IPS-18a (cell line): ENCODE measurements around the gene SIK2.

Experiments
- H3K27ac ChIP-seq: one replicate; pipeline ENCODE4 v1.5.1; 2013; ENCODE audit warnings: low read length
- H3K27me3 ChIP-seq: one replicate; pipeline ENCODE4 v1.6.1; 2013; ENCODE audit warnings: mild to moderate bottlenecking, low read length; ENCODE audit not compliant: control insufficient read depth, insufficient read depth
- H3K36me3 ChIP-seq: one replicate; pipeline ENCODE4 v1.6.1; 2013; ENCODE audit warnings: low read depth, low read length; ENCODE audit not compliant: control insufficient read depth
- H3K4me1 ChIP-seq: one replicate; pipeline ENCODE4 v1.6.1; 2013; ENCODE audit warnings: low read depth, low read length; ENCODE audit not compliant: control insufficient read depth
- H3K4me3 ChIP-seq: one replicate; pipeline ENCODE4 v1.5.1; 2013; ENCODE audit warnings: low read length
- H3K9ac ChIP-seq: one replicate; pipeline ENCODE4 v1.6.1; 2013; ENCODE audit warnings: mild to moderate bottlenecking, low read length, moderate library complexity
- H3K9me3 ChIP-seq: one replicate; pipeline ENCODE4 v1.6.1; 2013; ENCODE audit warnings: low read depth, low read length; ENCODE audit not compliant: control insufficient read depth

The SIK2 gene

DNA sequence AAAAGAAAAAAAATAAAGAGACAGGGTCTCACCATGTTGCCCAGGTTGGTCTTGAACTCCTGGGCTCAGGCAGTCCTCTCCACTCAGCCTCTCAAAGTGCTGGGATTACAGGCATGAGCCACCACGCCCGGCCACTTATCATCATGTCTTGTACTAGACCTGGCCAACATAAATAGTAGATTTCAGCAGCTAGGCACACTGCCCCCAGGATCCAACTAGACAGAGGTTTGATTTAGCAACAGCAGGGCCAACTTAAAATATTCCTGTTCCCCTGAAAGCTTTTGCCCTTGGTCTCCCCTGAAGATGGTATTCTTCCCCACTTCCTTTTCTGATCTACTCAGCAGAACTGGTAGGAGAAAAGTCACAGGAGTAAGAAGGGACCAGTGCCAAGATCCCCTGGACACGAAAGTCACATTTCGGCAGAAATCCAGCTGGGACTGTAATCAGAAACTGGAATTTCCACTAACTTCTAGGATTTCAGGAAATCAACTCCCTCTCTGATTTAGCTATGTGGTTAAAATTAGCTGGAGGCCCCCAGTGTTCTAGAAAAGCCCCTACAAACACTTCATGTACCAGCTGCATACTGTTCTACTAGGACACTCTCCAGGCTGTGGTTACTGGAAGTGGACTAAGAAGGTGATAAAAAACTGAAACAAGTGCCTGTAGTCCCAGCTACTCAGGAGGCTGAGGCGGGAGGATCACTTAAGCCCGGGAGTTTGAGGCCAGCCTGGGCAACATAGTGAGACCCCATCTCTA is 172.9 kb downstream of the SIK2 start:
- no peaks in the 10 kb centered on the region for H3K36me3 ChIP-seq
- no peak overlapping the region for H3K27ac ChIP-seq
- no peaks in the 10 kb centered on the region for H3K27me3 ChIP-seq

DNA sequence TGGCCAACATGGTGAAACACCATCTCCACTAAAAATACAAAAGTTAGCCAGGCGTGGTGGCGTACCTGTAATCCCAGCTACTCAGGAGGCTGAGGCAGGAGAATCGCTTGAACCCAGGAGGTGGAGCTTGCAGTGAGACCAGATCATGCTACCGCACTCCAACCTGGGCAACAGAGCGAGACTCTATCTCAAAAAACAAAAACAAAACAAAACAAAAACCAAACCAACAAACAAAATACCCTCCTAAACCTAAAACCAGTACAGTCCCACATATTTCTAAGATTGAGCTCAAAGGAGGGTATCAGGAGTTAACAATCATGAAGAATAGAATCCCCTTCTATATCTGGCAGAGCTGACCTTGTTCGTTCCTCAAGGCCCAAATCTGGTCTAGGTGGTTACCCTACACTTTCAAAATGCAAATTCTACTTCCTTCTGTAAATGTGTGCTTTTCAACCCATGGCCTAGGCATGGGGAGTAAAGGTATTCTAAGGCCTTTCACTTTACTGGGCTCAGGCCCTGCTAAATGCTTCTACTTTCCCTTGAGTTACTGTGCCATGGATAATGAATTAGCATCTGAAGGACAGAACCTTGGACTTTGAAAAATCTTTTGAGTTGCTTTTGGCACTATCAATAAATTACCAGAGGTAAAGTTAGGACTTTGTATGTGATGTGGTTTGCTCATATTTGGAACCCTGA is 174.3 kb downstream of the SIK2 start:
- Histone ChIP-seq H3K36me3 (no peaks in the 10 kb centered on the region), H3K4me1 (peaks cover 4% of the 10 kb centered on the region), H3K4me3 (no peak overlapping the region), H3K27ac (no peak overlapping the region), H3K9me3 (no peaks in the 10 kb centered on the region), H3K27me3 (no peaks in the 10 kb centered on the region), H3K9ac (no peak overlapping the region)

More for the DNA sequence above, 172.9 kb downstream of the SIK2 start:
- Histone ChIP-seq H3K9me3 (no peaks in the 10 kb centered on the region), H3K9ac (no peak overlapping the region), H3K4me1 (peaks cover 10% of the 10 kb centered on the region), H3K4me3 (no peak overlapping the region)

DNA sequence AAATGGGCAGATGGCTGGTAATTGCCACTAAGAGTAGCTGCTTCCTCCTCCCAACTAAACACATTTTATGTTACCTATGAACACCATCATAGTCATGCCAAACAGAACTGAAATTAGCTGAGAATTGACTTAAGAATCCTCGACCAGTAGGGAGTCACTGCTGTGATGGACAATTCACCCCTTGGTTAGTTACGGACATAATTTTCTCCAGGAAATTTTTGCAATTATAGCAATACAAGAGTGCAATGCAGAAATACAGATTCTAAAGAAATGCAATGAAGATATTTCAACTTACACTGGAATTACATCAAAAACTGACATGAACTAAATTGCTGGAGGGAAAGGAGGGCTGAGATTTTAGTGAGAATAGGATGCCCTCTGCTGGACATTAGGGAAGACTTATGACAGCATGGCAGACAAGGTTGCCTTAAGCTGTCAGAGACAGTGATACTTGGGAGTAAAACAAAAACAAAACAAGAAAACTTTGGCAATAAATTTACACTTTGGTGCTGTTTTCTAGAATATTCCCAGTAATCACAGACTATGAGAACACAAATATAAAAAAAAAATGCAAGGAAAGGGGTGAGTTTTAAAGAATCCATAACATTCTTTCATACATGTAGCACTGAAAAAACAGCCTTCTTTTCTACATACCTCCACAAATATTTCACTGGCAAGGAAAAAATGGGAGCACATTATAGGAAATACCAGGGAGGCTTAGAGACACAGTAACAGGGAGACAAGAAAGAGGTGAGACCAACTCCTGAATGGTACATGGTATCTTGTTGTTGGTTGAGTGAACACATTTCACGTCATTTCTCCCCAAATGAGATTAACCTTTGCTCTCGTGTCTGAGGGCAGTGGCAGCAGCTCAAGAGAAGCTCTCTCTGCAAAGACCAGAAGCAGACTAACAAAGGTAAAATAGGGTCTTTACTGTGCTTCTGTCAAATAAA is 175.1 kb downstream of the SIK2 start:
- H3K27me3 ChIP-seq, result no peaks in the 10 kb centered on the region
- no peaks in the 10 kb centered on the region for H3K9me3 ChIP-seq
- no peak overlapping the region for H3K9ac ChIP-seq
- no peak overlapping the region for H3K27ac ChIP-seq
- H3K36me3 ChIP-seq, result no peaks in the 10 kb centered on the region
- no peak overlapping the region for H3K4me3 ChIP-seq
- H3K4me1 ChIP-seq, result no peaks in the 10 kb centered on the region

DNA sequence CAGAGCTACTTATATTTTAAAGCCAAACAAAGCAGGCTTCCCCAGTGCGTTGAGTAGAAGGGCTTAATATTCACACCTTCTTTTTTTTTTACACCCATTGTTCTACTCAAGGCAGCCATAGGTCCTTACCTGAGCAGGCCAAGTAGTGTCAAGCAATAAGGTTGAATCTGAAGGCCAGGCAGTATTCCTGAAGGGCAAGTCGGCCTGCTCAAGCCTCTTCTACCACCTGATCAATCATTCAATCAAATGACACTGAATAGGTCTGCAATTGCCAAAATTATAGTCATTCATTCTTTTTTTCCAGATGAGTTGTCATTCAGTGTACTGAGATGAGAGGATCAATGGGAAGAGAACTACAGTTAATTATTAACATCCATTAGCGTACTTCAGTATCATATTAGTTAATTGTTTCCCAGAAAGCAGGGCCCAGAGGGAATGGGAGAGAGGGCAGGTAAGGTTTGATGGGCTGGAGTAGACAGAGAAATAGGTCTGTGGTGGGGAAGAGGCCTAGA is 175.9 kb downstream of the SIK2 start:
- H3K9ac ChIP-seq, result no peak overlapping the region
- no peaks in the 10 kb centered on the region for H3K36me3 ChIP-seq
- no peaks in the 10 kb centered on the region for H3K4me1 ChIP-seq
- no peak overlapping the region for H3K27ac ChIP-seq
- H3K9me3 ChIP-seq, result no peaks in the 10 kb centered on the region
- H3K27me3 ChIP-seq, result no peaks in the 10 kb centered on the region
- H3K4me3 ChIP-seq, result no peak overlapping the region

DNA sequence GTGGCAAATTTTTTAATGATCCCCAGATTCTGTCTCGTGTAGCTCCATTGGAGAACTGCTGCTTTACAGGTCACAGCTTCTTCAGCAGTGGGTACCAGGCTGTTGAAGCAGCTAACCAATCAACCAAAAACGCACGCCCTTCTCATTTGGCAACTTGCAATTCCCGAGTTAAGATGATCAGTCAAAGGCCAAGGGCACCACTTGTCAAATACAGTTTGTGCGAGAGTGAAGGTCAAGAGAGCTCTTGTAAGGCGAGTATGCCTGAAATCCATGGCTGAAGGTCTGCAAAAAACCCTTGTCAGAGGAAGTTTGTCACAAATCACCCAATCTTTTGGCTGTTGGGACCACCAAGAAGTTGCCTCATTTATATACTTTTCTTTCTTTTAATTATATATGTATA is 176.9 kb downstream of the SIK2 start:
- Histone ChIP-seq H3K9ac (no peak overlapping the region), H3K36me3 (no peaks in the 10 kb centered on the region), H3K4me3 (no peak overlapping the region), H3K27me3 (no peaks in the 10 kb centered on the region), H3K4me1 (no peaks in the 10 kb centered on the region), H3K9me3 (no peaks in the 10 kb centered on the region), H3K27ac (no peak overlapping the region)
